DMS114 treated with DMSO at 0.1 percent for 48 hours (cell line): ENCODE data around the gene TDRD10.
"Not testable (repeated sequence)": the region's sequence is repeated elsewhere in the genome, so short reads cannot be mapped to it uniquely, and the experiment has no call there.

Source experiments
- DNase-seq: peaks from one replicate; lab custom pipeline; 2025; ENCODE audit not compliant: unreplicated experiment; lab: John Stamatoyannopoulos, UW

TDRD10 gene

DNA sequence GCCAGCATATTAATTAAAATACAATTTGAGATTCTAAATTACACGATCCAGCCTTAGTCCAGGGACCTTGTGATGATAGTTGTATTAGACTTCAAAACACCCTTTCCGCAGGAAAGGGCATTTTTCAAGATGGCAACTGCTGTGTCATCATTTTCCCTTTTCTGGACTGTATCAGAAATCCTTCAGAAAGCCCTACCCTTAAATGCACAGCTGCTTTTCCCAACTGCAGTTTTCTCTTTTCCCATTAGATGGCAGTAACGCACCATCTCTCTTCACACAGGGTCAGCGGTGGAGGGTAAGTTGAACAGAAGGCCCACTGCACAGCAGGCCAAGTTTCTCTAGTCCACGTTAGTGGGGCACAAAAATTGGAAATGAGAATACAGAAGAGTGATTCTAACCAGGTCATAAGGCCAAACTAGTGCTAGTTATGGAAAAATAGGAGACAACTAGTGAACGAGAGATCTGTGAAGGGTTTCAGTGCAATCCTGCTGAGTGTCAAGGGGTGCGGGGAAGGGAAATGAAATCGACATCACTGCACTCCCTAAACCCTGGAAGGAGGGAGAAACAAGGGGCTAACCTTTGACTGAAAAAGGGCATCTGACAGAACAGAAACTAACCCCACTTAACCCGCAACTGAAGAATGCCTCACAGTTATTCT, 22.1 kb upstream of the TDRD10 start:
- DNase-seq: peak; percentile 93

DNA sequence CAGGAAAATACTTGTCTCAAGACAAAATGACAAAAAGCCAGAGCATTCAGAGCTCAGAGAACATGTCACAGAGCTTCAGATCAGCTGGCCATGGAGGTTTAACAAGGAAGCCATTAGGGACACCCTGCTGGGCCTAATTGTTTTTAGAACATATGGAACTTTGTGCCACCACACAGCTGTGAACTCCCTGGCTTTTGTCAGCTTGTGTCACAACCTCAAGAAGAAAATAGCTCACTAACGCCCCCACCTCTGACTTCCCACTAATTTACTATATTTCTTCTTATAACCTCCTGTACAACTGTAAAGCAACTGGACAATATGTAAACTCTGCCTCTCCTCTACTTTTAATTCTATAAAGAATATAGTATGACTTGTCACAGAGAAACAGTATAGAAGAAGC, 21.0 kb upstream of the TDRD10 start:
- no peak for DNase-seq

DNA sequence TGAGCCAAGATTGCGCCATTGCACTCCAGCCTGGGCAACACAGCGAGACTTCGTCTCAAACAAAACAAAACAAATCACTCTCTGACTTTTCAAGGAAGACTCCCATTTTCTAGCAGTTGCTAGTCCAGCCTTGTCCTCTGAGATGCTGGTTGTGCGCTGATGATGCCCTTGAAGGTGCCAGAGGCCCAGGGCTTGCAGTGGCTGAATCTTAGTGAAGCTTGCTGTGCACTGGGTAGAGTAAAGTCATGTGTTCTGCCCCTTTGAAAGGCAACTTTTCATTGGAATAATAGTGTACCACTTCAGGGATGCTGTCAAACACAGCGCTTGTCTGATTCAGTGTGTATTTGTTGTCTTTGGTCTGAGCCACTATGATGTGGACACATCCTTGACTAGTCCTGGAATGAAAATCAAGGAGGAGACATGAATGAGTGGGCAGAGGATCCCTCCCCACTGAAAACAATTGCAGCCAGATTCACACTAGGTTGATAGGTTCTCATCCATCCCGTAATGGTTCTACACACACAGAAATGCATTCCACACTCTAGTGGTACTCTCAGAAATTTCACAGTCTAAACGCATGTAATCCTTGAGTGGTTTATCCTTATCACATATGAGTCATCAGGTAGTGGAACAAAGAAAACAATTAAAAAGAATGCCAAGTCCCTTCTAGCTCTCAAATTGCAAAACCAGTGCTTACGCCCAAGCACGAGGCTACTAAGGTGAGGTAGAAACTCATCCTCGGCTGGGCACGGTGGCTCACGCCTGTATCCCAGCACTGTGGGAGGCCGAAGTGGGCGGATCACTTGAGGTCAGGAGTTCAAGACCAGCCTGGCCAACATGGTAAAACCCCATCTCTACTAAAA, 17.8 kb upstream of the TDRD10 start:
- DNase-seq: no peak

DNA sequence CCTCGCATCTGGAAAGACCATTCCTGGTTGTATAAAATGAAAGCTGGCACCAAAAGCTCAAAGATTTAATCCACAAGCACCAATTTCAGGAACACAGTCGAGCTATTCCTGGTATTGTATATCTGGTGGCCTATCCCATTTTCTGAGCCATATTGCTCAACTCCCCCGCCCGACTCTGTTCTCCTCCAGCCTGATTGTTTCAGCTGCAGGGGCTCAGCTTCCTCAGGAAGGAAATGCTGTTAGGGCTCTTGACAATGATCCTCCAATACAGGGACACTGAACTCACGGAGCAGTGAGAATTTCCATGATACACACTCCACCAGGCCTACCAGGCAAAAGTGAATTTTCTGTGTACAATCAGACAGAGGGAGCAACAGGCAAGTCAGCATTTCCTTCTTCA, 16.9 kb upstream of the TDRD10 start:
- DNase-seq: no peak

DNA sequence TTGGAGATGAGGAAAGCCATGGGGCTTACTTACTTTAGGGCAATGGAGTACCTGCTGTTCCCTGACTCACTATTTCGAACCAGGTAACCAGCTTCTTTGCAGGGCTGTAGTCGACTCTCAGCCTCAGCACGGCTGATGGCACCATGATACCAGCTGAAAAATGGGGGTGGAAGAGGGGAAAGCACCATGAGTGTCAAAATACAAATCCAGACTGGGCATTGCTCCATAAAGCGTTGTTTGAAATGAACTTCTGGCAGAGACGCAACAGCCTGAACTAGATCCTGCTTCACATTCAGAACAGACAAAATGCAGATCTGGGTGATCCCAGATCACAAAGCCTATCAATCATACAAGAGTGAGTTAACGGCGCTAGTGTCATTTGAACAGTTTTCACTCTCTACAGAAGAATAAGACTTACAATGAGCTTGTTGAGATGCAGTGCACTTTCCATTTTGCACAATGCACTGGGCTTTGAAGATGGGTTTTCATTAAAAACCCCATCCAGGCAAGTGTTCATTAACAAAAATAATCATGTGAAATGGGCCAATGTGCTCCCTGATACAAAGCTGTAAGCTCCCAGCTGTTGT, 16.0 kb upstream of the TDRD10 start:
- DNase-seq: no peak

DNA sequence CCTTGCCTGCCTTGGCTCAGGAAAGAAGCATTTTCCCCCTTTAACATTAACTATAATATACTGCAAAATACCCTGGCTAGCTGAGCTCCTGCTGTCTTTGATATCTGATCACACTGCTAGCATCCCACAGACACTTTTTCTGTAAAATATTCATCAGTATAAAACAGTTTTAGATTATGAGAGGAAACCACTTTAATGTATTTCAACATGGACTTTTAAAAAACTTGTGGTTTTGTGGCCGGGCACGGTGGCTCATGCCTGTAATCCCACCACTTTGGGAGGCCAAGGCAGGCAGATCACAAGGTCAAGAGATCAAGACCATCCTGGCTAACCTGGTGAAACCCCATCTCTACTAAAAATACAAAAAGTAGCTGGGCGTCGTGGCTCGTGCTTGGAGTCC, 15.3 kb upstream of the TDRD10 start:
- not testable (repeated sequence) for DNase-seq

DNA sequence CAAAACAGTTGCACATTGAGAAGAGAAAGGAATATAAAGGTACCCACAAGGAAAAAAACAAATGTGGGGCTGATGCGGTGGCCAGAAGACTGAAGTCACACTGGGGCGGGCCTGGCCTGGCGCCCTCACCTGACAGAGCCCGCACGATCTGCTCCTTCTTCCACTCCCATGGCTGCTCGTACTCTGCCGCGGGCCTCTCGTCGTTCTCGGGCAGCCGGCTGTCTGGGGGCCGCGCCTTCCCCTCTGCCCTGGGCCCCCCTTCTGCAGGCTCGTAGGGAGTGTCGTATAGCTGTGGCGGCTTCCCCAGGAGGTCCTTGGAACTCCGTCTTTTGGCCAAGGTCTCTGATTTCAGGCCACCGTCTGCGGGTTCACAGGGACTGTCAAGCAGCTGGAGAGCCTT, 13.1 kb upstream of the TDRD10 start:
- DNase-seq: no peak

DNA sequence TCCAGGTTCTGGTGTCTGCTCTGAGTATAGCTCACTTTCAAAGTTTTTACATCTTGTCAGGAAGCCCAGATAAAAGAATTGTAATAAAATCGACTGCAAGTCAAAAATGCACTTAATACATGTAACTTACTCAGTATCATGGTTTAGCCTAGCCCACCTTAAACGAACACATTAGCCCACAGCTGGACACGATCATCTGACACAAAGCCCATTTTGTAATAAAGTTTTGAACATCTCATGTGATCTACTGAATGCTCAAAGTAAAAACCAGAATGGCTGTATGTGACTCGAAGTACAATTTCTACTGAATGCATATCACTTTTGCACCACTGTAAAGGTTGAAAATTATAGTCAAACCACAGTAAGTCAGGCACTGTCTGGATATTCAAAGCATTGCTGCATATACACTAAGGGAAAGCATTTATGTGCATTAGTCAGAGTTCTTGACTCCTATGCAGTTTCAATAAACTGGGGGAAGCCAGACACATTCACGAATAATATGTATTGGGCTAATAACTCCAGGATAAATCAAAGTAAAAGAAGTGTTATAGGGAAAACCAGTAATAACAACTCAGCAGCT, 12.2 kb upstream of the TDRD10 start:
- DNase-seq: no peak

DNA sequence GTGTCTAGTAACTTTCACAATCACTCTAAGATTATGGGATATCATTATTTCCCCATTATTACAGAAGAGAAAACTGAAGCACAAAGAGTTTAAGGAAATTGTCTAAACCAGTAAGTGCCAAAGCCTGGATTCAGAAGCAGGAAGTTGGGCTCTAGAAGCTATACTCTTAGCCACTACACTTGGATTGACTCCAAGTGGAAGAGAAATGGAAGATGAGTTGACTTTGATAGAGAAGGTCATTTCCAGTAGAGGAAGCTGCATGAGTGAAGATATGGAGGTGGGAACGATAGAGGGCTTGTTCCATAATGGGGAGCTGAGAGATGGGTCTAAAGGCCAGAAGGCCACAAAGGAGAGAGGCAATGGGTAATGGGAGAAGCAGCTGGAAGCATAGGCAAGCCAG, 11.7 kb upstream of the TDRD10 start:
- DNase-seq: no peak

DNA sequence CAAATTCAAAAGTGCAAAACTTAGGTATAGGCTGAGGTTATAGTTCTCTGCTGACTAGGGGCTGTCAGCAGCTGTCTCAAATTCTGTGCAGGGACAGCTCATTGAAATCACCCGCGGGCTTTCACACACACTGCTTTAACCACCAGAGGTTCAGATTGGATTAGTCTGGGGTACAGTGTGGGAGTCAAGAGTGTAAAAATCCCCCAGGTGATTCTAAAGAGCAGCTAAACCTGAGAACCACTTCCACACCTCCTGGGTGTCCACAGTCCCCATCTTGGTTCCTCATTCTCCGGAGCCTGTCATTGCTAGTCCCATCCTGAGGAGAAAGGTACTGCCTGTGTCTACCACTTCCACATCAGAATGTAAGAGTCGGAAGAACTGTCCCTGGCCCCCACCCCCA, 9.9 kb upstream of the TDRD10 start:
- DNase-seq: no peak

DNA sequence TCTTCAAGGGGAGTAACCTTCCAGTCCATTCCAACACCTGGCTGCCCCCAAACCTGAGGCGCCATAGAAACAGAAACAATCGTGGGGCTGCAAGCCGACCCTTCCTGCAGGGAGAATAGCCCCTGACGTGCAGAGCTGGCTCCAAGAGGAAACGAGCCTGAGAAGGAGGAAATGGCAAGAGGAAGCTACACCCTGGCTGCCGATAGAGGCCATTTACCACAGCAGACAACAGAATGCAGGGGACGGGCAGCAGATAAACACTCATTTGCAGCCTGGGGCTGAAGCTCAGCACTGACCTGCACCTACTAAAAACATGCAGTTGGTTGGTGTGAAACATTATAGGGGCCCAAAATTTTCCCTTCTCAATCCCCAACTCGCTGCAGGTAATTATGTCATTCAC, 8.7 kb upstream of the TDRD10 start:
- DNase-seq: no peak

DNA sequence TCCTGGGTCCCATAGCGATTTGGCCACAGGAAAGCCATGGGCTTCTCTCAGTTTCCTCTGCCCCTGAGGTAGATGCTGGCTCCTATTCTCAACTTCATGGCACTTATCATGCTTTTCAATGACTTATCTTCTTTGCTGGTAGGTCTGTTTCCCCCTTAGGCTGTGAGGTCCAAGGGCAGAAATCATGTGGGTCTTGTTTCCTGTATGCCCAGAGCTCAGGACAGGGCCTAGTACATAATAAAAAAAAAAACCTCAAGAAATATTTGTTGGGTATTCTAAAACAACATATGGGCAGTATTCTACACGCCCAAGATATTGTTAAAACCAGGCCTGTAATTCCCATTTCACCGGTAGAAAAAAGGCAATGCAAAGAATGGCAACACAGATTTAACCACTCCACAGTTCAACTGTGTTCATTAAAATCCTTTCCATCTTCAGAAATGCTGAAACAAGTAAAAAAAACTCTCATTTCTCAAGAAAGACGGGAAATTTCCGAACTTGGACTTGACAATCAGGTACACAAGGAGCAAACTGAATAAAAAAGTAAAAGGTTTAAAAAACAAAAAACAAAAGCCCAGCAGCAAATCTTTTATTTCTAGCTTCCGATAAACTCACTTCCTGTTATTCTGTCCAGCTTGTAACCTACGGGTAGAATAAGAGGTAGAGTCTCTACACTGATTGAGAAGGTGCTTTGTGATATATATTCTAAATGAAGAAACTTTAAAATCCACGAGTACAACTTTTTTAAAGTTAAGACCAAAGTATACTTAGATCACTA, 6.3 kb upstream of the TDRD10 start:
- no peak for DNase-seq

DNA sequence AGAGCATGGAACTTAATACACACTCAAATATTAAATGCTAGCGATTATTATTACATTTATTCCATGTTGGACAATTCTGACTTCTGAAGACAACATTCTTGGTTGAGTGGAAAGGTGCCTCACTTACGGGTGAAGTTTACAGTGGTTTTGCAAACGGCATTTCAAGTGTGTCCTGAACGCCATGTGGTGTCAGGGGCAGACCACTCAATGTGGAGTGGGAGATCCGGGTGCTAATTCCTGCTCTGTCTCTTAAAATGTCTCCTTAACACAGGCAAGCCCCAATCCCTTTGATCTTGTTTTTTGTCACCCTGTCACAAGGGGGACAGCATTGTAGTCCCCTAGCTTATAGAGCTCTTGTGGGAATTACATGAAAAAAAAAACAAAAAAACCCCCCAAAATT, 5.6 kb upstream of the TDRD10 start:
- no peak for DNase-seq

DNA sequence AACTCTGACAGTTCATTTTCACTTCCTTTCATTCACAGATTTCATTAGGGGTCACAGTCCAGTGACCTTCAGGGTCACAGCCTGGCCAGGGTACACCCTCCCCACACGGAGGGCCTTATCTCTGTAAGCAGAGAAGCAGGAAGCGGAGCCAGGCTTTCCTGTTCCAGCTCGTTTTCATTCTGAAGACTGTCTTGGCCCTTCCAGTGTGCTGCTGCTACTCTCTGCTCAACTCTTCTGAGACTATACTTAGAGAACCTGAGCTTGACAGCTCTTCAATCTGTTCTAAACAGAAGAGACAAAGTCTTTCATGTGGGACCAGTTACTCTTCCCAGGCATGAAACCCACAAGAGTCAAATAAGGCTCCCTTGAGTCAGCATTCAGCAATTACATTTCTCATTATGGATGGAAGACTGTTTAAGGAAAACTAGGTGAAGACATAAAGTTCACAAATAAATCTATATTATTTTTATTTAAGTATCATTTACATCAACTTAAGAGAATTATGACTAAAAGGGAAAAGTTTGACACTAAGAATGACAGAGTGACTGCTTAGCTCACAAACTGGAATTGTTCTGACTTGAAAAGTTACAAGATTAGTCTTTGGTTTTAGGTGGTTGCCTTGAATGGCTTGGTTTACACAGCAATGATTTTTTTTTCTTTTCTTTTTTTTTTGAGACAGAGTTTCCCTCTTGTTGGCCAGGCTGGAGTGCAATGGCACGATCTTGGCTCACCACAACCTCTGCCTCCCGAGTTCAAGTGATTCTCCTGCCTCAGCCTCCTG, 4.8 kb upstream of the TDRD10 start:
- no peak for DNase-seq

DNA sequence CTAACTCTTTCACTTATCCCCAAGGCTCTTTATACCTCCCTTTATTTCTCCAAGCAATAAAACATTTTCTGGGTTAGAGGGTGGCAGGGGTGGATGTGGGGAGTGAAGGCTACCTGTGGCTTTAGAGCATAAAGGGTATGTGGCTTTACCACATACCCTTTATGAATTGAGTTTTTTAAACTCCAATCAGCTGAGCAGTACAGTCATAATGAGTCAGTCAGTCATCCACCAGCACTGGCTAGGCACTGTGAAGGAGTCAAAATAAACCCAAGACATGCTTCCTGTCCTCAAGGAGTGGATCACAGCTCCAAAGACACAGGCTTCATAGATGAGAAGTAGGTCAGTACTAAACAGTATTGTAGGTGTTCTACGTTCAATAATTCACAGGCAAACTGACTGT, 2.6 kb upstream of the TDRD10 start:
- DNase-seq: no peak

DNA sequence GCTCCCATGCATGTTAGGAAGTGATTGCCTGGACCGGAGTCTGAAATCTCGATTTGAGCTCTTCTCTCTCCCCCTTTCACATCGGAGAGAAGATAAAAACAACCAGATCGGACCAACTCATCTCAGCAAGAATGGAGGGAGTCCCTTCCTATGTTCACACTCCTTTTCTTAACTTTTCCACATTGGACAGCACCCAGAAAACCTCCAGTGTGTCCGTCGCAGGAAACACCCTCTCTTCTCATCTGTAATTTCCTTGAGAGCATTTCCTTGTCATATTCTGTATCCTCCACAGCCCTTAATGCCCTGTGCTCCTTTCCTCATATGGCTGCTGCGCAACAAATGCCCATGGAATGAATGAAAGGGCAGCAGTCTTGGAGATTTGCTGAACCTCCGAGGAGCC, 1.5 kb upstream of the TDRD10 start:
- DNase-seq: no peak

DNA sequence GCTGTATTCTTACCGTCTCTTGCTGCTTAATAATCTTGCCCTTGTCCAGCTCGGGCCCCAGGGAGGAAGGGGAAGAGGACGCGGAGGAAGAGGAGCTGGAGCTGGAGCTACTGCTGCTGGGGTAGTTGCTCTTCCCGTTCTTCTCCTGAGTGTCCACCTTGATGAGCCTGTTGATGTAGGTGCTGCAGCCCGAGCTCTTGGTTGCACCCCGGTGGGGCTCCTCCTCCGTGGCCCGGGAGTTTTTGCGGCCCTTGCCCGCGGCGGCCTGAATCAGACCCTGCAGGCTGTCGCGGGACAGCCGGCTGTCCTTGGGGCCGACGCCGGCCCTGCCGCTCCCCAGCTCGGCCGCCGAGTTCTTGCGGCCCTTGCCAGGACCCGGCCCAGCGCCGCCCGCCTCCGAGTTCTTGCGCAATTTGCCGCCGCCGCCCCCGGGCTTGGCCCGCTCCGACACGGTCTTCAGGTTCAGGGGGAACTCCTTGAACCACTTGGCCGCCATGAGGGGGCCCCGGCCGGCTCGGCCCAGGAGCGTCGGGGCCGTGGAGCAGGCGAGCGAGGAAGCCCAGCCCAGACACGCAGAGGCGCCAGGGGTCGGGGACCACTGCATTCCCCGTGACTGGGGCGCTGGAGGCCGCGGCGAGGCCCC, 475 bp upstream of the TDRD10 start:
- no peak for DNase-seq

DNA sequence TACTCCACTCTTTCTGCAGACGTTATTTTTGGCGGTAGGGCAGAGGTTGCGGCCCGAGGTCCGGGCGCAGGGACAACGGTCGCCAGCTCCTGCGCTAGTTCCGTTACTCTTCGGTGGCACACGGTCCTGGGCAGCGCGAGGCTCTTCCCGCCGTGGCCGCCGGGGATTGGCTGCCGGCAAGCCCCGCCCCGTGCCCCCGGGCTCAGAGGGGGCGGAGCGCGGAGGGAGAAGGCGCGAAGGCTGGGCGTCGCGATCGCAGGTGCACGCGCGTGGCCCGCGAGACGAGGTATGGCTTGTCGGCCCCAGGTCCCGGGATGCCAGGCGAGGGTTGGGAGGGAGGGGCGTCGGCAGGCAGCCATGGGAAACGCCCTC, 711 bp downstream of the TDRD10 start:
- peak; percentile 25 for DNase-seq

DNA sequence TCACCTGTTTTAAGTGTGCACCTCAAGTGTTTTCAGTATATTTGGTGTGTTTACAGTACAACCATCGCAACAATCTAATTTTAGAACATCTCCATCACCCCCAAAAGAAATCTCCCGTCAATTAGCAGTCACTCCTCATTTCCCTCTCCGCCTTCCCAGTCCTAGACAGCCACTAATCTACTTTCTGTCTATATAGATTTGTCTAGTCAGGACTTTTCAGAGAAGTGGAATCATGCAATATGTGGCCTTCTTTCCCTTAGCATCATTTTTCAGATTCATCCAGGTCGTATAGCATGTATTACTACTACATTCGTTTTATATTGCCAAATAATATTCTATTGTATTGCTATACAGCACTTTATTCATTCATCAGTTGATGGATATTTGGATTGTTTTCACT, 1.9 kb downstream of the TDRD10 start:
- no peak for DNase-seq

DNA sequence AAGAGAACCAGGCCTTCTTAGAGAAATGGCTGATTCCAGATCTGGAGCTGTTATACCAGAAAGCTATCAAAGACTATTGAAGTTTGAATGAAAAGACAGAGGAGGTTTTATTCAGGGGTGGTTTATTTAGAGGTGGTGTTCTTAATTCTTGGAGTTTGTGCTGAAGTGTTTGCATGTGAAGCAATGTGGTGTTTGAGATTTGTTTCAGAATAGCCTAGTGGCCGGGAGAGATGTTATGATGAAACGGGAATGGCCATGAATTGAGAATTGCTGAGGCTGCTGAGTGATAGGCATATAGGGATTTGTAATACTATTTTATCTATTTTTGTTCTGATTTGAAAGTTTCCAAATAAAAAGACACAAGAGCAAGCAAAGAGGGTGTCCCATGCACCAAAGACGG, 10.7 kb downstream of the TDRD10 start:
- no peak for DNase-seq
